ENCODE measurements around the gene HERC5.

DNA sequence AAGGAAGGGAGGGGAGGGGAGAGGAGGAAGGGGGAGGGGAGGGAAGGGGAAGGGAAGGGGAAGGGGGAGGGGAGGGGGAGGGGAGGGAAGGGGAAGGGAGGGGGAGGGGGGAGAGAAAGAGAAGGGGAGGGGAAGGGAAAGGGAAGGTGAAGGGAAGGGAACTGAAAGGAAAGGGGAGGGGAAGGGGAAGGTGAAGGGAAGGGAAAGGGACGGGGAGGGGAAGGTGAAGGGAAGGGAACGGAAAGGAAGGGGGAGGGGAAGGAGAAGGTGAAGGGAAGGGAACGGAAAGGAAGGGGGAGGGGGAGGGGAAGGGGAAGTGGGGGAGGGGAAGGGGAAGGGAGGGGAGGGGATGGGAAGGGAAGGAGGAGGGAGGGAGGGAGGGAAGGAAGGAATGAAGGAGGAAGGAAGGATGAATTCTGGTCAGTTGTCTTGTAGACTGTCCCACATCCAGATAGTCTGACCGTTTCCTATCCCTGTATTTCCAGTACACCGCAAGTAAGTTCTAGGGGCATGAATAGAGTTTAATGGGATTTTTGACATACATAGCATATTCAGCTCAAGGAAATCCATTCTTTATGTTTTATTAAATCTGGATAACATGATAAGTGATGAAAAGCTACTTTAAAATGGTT, 20.4 kb downstream of the HERC5 start:
- no peak for TF ChIP-seq SUZ12 (IDR thresholded peaks at IDR 0.05; ENCODE audit: extremely low read depth, insufficient read depth, insufficient read length)
- no peak for TF ChIP-seq ZNF274 (IDR thresholded peaks at IDR 0.05; ENCODE audit: low read depth, low read length)
- no peak for TF ChIP-seq YY1 (IDR thresholded peaks at IDR 0.05; ENCODE audit: insufficient read depth, insufficient read length)

Data from NT2/D1 (cell line).